Ishikawa (cell line): ENCODE data around the gene ACAN.

ENCODE experiments used
- CEBPB ChIP-seq: IDR thresholded peaks from 2 replicates; pipeline ENCODE4 v1.6.1; 2012
- CREB1 ChIP-seq: IDR thresholded peaks from 2 replicates; pipeline ENCODE4 v1.6.1; 2012; ENCODE audit warnings: low read depth
- EGR1 ChIP-seq: IDR thresholded peaks from 2 replicates; pipeline ENCODE4 v1.6.1; 2012
- EP300 ChIP-seq: IDR thresholded peaks from 2 replicates; pipeline ENCODE4 v1.6.1; 2012; ENCODE audit warnings: borderline replicate concordance
- FOXM1 ChIP-seq: IDR thresholded peaks from 2 replicates; pipeline ENCODE4 v1.6.1; 2012; ENCODE audit warnings: low read depth, borderline replicate concordance
- MAX ChIP-seq: IDR thresholded peaks from 2 replicates; pipeline ENCODE4 v1.6.1; 2012
- NFIC ChIP-seq: IDR thresholded peaks from 2 replicates; pipeline ENCODE4 v1.6.1; 2012
- RAD21 ChIP-seq: IDR thresholded peaks from 2 replicates; pipeline ENCODE4 v1.6.1; 2012; ENCODE audit warnings: low read depth
- REST ChIP-seq: IDR thresholded peaks from 2 replicates; pipeline ENCODE4 v1.6.1; 2012; ENCODE audit warnings: low read depth, mild to moderate bottlenecking
- TAF1 ChIP-seq: IDR thresholded peaks from 2 replicates; pipeline ENCODE4 v1.6.1; 2012; ENCODE audit warnings: low read depth, mild to moderate bottlenecking
- TCF12 ChIP-seq: IDR thresholded peaks from 2 replicates; pipeline ENCODE4 v1.6.1; 2012; ENCODE audit warnings: low read depth
- TEAD4 ChIP-seq: IDR thresholded peaks from 2 replicates; pipeline ENCODE4 v1.6.1; 2012
- USF1 ChIP-seq: IDR thresholded peaks from 2 replicates; pipeline ENCODE4 v1.6.1; 2012
- YY1 ChIP-seq: IDR thresholded peaks from 2 replicates; pipeline ENCODE4 v1.6.1; 2012; ENCODE audit warnings: low read depth
- ZBTB7A ChIP-seq: IDR thresholded peaks from 2 replicates; pipeline ENCODE4 v1.6.1; 2012; ENCODE audit warnings: low read depth

Gene ACAN

GRCh38 chr15:88844749-88845386, 41.6 kb downstream of the ACAN start:
- TF ChIP-seq YY1 (no peak), REST (no peak), EGR1 (no peak), TCF12 (no peak), TEAD4 (no peak), RAD21 (no peak)

- no peak for TF ChIP-seq CREB1
- no peak for TF ChIP-seq RAD21
- no peak for TF ChIP-seq ZBTB7A
- TF ChIP-seq FOXM1: no peak
- TF ChIP-seq CEBPB: no peak
- no peak for TF ChIP-seq TCF12
- no peak for TF ChIP-seq USF1
- TF ChIP-seq EP300: no peak
- no peak for TF ChIP-seq TEAD4
- no peak for TF ChIP-seq YY1
- no peak for TF ChIP-seq EGR1
These were observed 42.4 kb downstream of the ACAN start for GRCh38 chr15:88845616-88846015.

- no peak for TF ChIP-seq CREB1
- TF ChIP-seq REST: no peak
- TF ChIP-seq FOXM1: no peak
- no peak for TF ChIP-seq USF1
These were observed 43.9 kb downstream of the ACAN start for GRCh38 chr15:88847144-88847543.

- TF ChIP-seq TEAD4 (no peak), MAX (no peak), REST (no peak), EP300 (no peak), RAD21 (no peak), TCF12 (no peak), EGR1 (no peak), USF1 (no peak), YY1 (no peak), NFIC (no peak), CEBPB (no peak), FOXM1 (no peak), ZBTB7A (no peak), CREB1 (no peak), TAF1 (no peak)
These were observed 45.0 kb downstream of the ACAN start for GRCh38 chr15:88848203-88848602.
